ENCODE measurements around the gene TBL3. TPM values are rescaled to one million over a fixed set of nuclear protein-coding genes. Genes with fewer than 3 reads are reported as not detected.

Gene TBL3
- total RNA-seq, 1 experiment from 2014 or later, result 32.0 TPM

- DNase-seq (ENCODE audit: extremely low read depth, low read depth), result no peak
These were observed 41.7 kb downstream of the TBL3 start for GRCh38 chr16:2013527-2013926.

- peak; percentile 96 for DNase-seq (ENCODE audit: extremely low read depth, low read depth)
These were observed 43.5 kb downstream of the TBL3 start for GRCh38 chr16:2015117-2015946.

GRCh38 chr16:2015947-2016208 lies 44.0 kb downstream of the TBL3 start:
- DNase-seq (ENCODE audit: extremely low read depth, low read depth), result no peak

DNA sequence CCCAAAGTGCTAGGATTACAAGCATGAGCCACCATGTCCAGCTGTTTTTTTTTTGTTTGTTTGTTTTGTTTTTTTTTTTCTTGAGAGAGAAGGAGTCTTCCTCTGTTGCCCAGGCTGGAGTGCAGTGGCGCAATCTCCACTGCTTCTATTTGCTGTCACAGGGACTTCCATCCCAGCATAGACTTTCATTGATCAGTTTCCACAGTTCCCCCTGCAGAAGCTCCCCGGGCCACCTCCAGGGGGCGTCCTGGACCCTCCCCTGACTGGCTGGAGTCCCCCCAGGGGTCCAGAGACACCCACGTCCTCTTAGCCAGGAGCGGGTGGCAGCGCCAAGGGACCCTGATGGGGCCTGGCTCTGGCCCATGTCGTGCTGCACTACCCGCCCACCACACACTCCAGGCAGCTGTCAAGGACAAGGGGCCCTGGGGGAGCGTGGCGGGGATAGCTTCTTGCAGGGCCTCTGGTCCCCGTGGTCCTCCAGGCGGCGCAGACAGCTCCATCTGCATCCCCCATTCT lies 44.6 kb downstream of the TBL3 start:
- no peak for DNase-seq (ENCODE audit: extremely low read depth, low read depth)

GRCh38 chr16:2019518-2019920 lies 47.7 kb downstream of the TBL3 start, which contains the start of gene NPW:
Gene NPW (plus strand): TSS chr16:2019785.
- DNase-seq (ENCODE audit: extremely low read depth, low read depth), result no peak

DNA sequence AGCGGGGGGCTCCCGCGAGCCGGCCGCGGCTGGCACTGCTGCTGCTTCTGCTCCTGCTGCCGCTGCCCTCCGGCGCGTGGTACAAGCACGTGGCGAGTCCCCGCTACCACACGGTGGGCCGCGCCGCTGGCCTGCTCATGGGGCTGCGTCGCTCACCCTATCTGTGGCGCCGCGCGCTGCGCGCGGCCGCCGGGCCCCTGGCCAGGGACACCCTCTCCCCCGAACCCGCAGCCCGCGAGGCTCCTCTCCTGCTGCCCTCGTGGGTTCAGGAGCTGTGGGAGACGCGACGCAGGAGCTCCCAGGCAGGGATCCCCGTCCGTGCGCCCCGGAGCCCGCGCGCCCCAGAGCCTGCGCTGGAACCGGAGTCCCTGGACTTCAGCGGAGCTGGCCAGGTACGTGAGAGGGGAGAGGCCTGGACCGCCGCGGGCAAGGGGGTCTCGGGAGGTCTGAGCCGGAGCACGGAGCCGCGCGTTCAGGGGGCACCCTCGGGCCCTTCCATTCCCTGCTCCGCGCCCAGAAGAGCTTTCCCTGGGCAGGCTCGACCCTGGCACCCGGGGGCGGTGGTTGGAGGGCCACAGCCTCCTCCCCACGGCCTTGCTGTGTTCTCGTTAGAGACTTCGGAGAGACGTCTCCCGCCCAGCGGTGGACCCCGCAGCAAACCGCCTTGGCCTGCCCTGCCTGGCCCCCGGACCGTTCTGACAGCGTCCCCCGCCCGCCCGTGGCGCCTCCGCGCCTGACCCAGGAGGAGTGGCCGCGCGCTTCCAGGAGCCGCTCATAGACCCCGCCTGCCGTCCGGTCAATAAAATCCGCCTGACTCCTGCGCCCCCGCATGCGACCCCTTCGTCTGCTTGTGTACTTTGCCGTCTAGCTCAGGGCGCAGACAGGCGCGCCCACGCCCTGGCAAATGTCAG lies 48.3 kb downstream of the TBL3 start:
- DNase-seq (ENCODE audit: extremely low read depth, low read depth), result no peak

DNA sequence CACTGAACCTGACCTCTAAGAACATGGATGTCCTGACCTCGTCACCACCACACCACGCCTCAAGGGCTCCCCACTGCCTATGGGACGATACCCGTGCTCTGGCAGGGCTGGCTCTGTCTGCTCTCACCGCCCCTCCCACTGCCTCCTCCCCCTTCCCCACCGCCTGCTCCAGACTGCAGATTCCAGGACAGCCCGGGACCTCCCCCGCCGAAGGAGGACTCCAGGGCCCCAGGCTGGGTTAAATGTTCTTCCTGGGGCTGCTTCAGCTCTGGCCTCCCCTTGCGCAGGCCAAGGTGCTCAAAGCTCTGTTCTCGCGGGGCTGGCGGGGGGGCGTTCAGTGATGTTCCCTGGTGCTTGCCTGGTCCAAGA lies 50.9 kb downstream of the TBL3 start:
- no peak for DNase-seq (ENCODE audit: extremely low read depth, low read depth)

GRCh38 chr16:2023092-2024031 lies 51.5 kb downstream of the TBL3 start:
- peak; percentile 89 for DNase-seq (ENCODE audit: extremely low read depth, low read depth)

- no peak for DNase-seq (ENCODE audit: extremely low read depth, low read depth)
These were observed 52.2 kb downstream of the TBL3 start for GRCh38 chr16:2024032-2024420.

DNA sequence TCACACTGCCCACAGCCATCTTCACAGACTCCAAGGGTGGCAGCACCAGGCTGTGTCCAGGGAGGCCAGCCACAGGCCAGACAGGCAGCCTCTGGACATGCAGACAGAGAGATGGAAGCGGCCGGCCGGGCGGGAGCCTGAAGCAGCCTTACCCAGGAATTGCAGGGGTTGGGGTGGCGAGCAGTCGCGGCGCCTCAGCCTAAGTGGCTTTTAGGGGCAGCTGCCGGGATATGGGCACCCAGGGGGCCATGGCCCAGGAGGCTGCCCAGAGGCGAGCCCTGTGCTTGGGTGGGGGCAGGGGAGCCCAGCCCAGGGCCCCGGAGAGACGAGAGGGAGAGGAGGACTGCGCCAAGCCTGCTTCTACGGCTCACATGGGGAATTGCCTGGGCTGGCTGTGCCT lies 53.4 kb downstream of the TBL3 start:
- DNase-seq (ENCODE audit: extremely low read depth, low read depth), result no peak

GRCh38 chr16:2025878-2026460 lies 54.1 kb downstream of the TBL3 start:
- no peak for DNase-seq (ENCODE audit: extremely low read depth, low read depth)

GRCh38 chr16:2026461-2027023 lies 54.7 kb downstream of the TBL3 start, which contains the start of gene NHERF2:
Gene NHERF2 (plus strand): TSS chr16:2026902. CDS start chr16:2027006, 104 bp downstream.
- no peak for DNase-seq (ENCODE audit: extremely low read depth, low read depth)

- no peak for DNase-seq (ENCODE audit: extremely low read depth, low read depth)
These were observed 55.5 kb downstream of the TBL3 start for GRCh38 chr16:2027024-2028010.

- DNase-seq (ENCODE audit: extremely low read depth, low read depth), result no peak
These were observed 56.3 kb downstream of the TBL3 start for GRCh38 chr16:2028146-2028545.

GRCh38 chr16:2028620-2029220 lies 56.9 kb downstream of the TBL3 start:
- DNase-seq (ENCODE audit: extremely low read depth, low read depth), result no peak

DNA sequence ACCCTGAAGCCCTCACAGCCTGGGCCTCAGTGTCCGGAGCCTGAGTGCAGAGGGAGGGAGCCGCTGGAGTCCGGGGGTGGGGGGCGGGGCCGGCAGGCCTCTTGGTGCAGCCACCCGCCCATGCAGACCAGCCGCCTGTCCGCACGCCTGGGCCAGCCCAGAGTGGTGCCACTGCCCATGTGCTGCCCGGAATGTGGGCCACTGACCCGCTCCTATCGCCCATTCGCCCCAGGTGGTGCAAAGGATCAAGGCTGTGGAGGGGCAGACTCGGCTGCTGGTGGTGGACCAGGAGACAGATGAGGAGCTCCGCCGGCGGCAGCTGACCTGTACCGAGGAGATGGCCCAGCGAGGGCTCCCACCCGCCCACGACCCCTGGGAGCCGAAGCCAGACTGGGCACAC lies 57.5 kb downstream of the TBL3 start:
- no peak for DNase-seq (ENCODE audit: extremely low read depth, low read depth)

- no peak for DNase-seq (ENCODE audit: extremely low read depth, low read depth)
These were observed 58.2 kb downstream of the TBL3 start for GRCh38 chr16:2030036-2030435.

- DNase-seq (ENCODE audit: extremely low read depth, low read depth), result no peak
These were observed 59.3 kb downstream of the TBL3 start for GRCh38 chr16:2031081-2031577.

Data from NCI-H460 (cell line).